Activated T-cell treated with anti-CD3 and anti-CD28 coated beads, Interleukin-2, amount 50 U/mL, for 24 hours (primary cell): Measurements from ENCODE around the gene STOM.

Experiments
- DNase-seq: peaks from one replicate; pipeline ENCODE4 v3.0.0-alpha.2; 2020
- H3K27ac Mint-ChIP-seq: 2 replicates; pipeline ENCODE4 v1.8.0; 2020; ENCODE audit warnings: mild to moderate bottlenecking, mixed read lengths
- H3K27me3 Mint-ChIP-seq: 2 replicates; pipeline ENCODE4 v1.8.0; 2020; ENCODE audit warnings: mixed read lengths
- H3K36me3 Mint-ChIP-seq: 2 replicates; pipeline ENCODE4 v1.8.0; 2020; ENCODE audit warnings: low read depth, mixed read lengths
- H3K4me1 Mint-ChIP-seq: 2 replicates; pipeline ENCODE4 v1.8.0; 2020; ENCODE audit warnings: low read depth, mixed read lengths
- H3K4me3 Mint-ChIP-seq: 2 replicates; pipeline ENCODE4 v1.8.0; 2020; ENCODE audit warnings: mild to moderate bottlenecking, moderate library complexity, mixed read lengths
- H3K9me3 Mint-ChIP-seq: 2 replicates; pipeline ENCODE4 v1.8.0; 2020; ENCODE audit warnings: mixed read lengths

STOM gene

GRCh38 chr9:121362813-121363621, 7.0 kb downstream of the STOM start:
- no peaks in the 10 kb centered on the region for H3K27me3 Mint-ChIP-seq
- H3K4me3 Mint-ChIP-seq, result no peak overlapping the region
- no peak overlapping the region for H3K27ac Mint-ChIP-seq
- DNase-seq, result no peak
- H3K4me1 Mint-ChIP-seq, result peaks cover 71% of the 10 kb centered on the region
- no peaks in the 10 kb centered on the region for H3K9me3 Mint-ChIP-seq
- H3K36me3 Mint-ChIP-seq, result peaks cover 19% of the 10 kb centered on the region

GRCh38 chr9:121360601-121361374, 9.3 kb downstream of the STOM start:
- Mint-ChIP-seq H3K27me3 (no peaks in the 10 kb centered on the region), H3K4me3 (no peak overlapping the region), H3K27ac (no peak overlapping the region), H3K36me3 (peaks cover 12% of the 10 kb centered on the region), H3K4me1 (peaks cover 74% of the 10 kb centered on the region), H3K9me3 (no peaks in the 10 kb centered on the region)
- no peak for DNase-seq

GRCh38 chr9:121359351-121360294, 10.4 kb downstream of the STOM start:
- no peak overlapping the region for H3K4me3 Mint-ChIP-seq

GRCh38 chr9:121358751-121359150, 11.3 kb downstream of the STOM start:
- Mint-ChIP-seq H3K4me1 (peaks cover 69% of the 10 kb centered on the region), H3K9me3 (no peaks in the 10 kb centered on the region), H3K4me3 (peak overlapping the region; percentile 52), H3K27me3 (no peaks in the 10 kb centered on the region), H3K36me3 (peaks cover 23% of the 10 kb centered on the region), H3K27ac (peak overlapping the region; percentile 65)
- DNase-seq, result no peak

More at GRCh38 chr9:121359351-121360294, 10.4 kb downstream of the STOM start:
- Mint-ChIP-seq H3K27ac (peak overlapping the region; percentile 68), H3K4me1 (peaks cover 70% of the 10 kb centered on the region), H3K9me3 (no peaks in the 10 kb centered on the region), H3K36me3 (peaks cover 15% of the 10 kb centered on the region), H3K27me3 (no peaks in the 10 kb centered on the region)
- no peak for DNase-seq

- no peak for DNase-seq
- peaks cover 68% of the 10 kb centered on the region for H3K4me1 Mint-ChIP-seq
- H3K9me3 Mint-ChIP-seq, result no peaks in the 10 kb centered on the region
- peak overlapping the region; percentile 34 for H3K4me3 Mint-ChIP-seq
- no peaks in the 10 kb centered on the region for H3K27me3 Mint-ChIP-seq
- H3K36me3 Mint-ChIP-seq, result peaks cover 39% of the 10 kb centered on the region
- H3K27ac Mint-ChIP-seq, result peak overlapping the region; percentile 8
Measured at GRCh38 chr9:121357011-121357410, 13.0 kb downstream of the STOM start.

- no peaks in the 10 kb centered on the region for H3K27me3 Mint-ChIP-seq
- DNase-seq, result no peak
- H3K36me3 Mint-ChIP-seq, result peaks cover 55% of the 10 kb centered on the region
- H3K9me3 Mint-ChIP-seq, result no peaks in the 10 kb centered on the region
- H3K4me3 Mint-ChIP-seq, result no peak overlapping the region
- no peak overlapping the region for H3K27ac Mint-ChIP-seq
- peaks cover 68% of the 10 kb centered on the region for H3K4me1 Mint-ChIP-seq
Measured at GRCh38 chr9:121354762-121355161, 15.3 kb downstream of the STOM start.

GRCh38 chr9:121354141-121354540, 15.9 kb downstream of the STOM start:
- no peak for DNase-seq
- Mint-ChIP-seq H3K27ac (peak overlapping the region; percentile 91), H3K4me3 (peak overlapping the region; percentile 11), H3K27me3 (no peaks in the 10 kb centered on the region), H3K36me3 (peaks cover 59% of the 10 kb centered on the region), H3K4me1 (peaks cover 63% of the 10 kb centered on the region), H3K9me3 (no peaks in the 10 kb centered on the region)

GRCh38 chr9:121353241-121354061, 16.6 kb downstream of the STOM start:
- Mint-ChIP-seq H3K4me3 (peak overlapping the region; percentile 25), H3K36me3 (peaks cover 66% of the 10 kb centered on the region), H3K27me3 (no peaks in the 10 kb centered on the region), H3K9me3 (no peaks in the 10 kb centered on the region), H3K27ac (peak overlapping the region; percentile 91), H3K4me1 (peaks cover 56% of the 10 kb centered on the region)
- peak; percentile 43 for DNase-seq

- peaks cover 39% of the 10 kb centered on the region for H3K4me1 Mint-ChIP-seq
- H3K27ac Mint-ChIP-seq, result peak overlapping the region; percentile 19
- DNase-seq, result no peak
- H3K36me3 Mint-ChIP-seq, result peaks cover 86% of the 10 kb centered on the region
- no peak overlapping the region for H3K4me3 Mint-ChIP-seq
- no peaks in the 10 kb centered on the region for H3K9me3 Mint-ChIP-seq
- no peaks in the 10 kb centered on the region for H3K27me3 Mint-ChIP-seq
Measured at GRCh38 chr9:121350993-121351561, 19.0 kb downstream of the STOM start.

GRCh38 chr9:121350036-121350435, 20.0 kb downstream of the STOM start:
- Mint-ChIP-seq H3K27me3 (no peaks in the 10 kb centered on the region), H3K36me3 (peaks cover 83% of the 10 kb centered on the region), H3K9me3 (no peaks in the 10 kb centered on the region), H3K4me1 (peaks cover 32% of the 10 kb centered on the region), H3K27ac (no peak overlapping the region), H3K4me3 (no peak overlapping the region)
- DNase-seq, result no peak

- Mint-ChIP-seq H3K4me3 (no peak overlapping the region), H3K27ac (no peak overlapping the region), H3K27me3 (no peaks in the 10 kb centered on the region), H3K4me1 (peaks cover 28% of the 10 kb centered on the region), H3K9me3 (no peaks in the 10 kb centered on the region), H3K36me3 (peaks cover 85% of the 10 kb centered on the region)
- no peak for DNase-seq
Measured at GRCh38 chr9:121349009-121349408, 21.0 kb downstream of the STOM start.

GRCh38 chr9:121348221-121348620, 21.8 kb downstream of the STOM start:
- H3K4me3 Mint-ChIP-seq, result no peak overlapping the region
- H3K9me3 Mint-ChIP-seq, result no peaks in the 10 kb centered on the region
- H3K36me3 Mint-ChIP-seq, result peaks cover 85% of the 10 kb centered on the region
- H3K27ac Mint-ChIP-seq, result no peak overlapping the region
- no peak for DNase-seq
- peaks cover 23% of the 10 kb centered on the region for H3K4me1 Mint-ChIP-seq
- H3K27me3 Mint-ChIP-seq, result no peaks in the 10 kb centered on the region

- Mint-ChIP-seq H3K4me3 (no peak overlapping the region), H3K36me3 (peaks cover 74% of the 10 kb centered on the region), H3K27ac (no peak overlapping the region), H3K4me1 (peaks cover 7% of the 10 kb centered on the region), H3K27me3 (no peaks in the 10 kb centered on the region), H3K9me3 (no peaks in the 10 kb centered on the region)
- no peak for DNase-seq
Measured at GRCh38 chr9:121345070-121345469, 25.0 kb downstream of the STOM start.
